IPS-18a (cell line): ENCODE measurements around the gene CRYBA4.

Experiments
- H3K27ac ChIP-seq: one replicate; pipeline ENCODE4 v1.5.1; 2013; ENCODE audit warnings: low read length
- H3K27me3 ChIP-seq: one replicate; pipeline ENCODE4 v1.6.1; 2013; ENCODE audit warnings: mild to moderate bottlenecking, low read length; ENCODE audit not compliant: control insufficient read depth, insufficient read depth
- H3K36me3 ChIP-seq: one replicate; pipeline ENCODE4 v1.6.1; 2013; ENCODE audit warnings: low read depth, low read length; ENCODE audit not compliant: control insufficient read depth
- H3K4me1 ChIP-seq: one replicate; pipeline ENCODE4 v1.6.1; 2013; ENCODE audit warnings: low read depth, low read length; ENCODE audit not compliant: control insufficient read depth
- H3K4me3 ChIP-seq: one replicate; pipeline ENCODE4 v1.5.1; 2013; ENCODE audit warnings: low read length
- H3K9ac ChIP-seq: one replicate; pipeline ENCODE4 v1.6.1; 2013; ENCODE audit warnings: mild to moderate bottlenecking, low read length, moderate library complexity
- H3K9me3 ChIP-seq: one replicate; pipeline ENCODE4 v1.6.1; 2013; ENCODE audit warnings: low read depth, low read length; ENCODE audit not compliant: control insufficient read depth

The CRYBA4 gene

GRCh38 chr22:26670459-26670858 lies 48.7 kb downstream of the CRYBA4 start:
- Histone ChIP-seq H3K4me3 (no peak overlapping the region), H3K27ac (no peak overlapping the region)

GRCh38 chr22:26671317-26672059 lies 49.7 kb downstream of the CRYBA4 start:
- no peak overlapping the region for H3K27ac ChIP-seq
- peak overlapping the region; percentile 12 for H3K9ac ChIP-seq
- no peaks in the 10 kb centered on the region for H3K9me3 ChIP-seq
- peaks cover 26% of the 10 kb centered on the region for H3K36me3 ChIP-seq
- peaks cover 21% of the 10 kb centered on the region for H3K4me1 ChIP-seq
- H3K27me3 ChIP-seq: no peaks in the 10 kb centered on the region
- no peak overlapping the region for H3K4me3 ChIP-seq

More at GRCh38 chr22:26670459-26670858, 48.7 kb downstream of the CRYBA4 start:
- Histone ChIP-seq H3K9me3 (no peaks in the 10 kb centered on the region), H3K36me3 (peaks cover 35% of the 10 kb centered on the region), H3K9ac (no peak overlapping the region), H3K4me1 (peaks cover 21% of the 10 kb centered on the region), H3K27me3 (no peaks in the 10 kb centered on the region)

GRCh38 chr22:26672060-26672471 lies 50.3 kb downstream of the CRYBA4 start:
- H3K27ac ChIP-seq: no peak overlapping the region

GRCh38 chr22:26672590-26673468 lies 51.1 kb downstream of the CRYBA4 start:
- no peaks in the 10 kb centered on the region for H3K27me3 ChIP-seq
- H3K4me1 ChIP-seq: peaks cover 21% of the 10 kb centered on the region
- H3K4me3 ChIP-seq: peak overlapping the region; percentile 78
- H3K9ac ChIP-seq: peak overlapping the region; percentile 73
- peak overlapping the region; percentile 76 for H3K27ac ChIP-seq
- no peaks in the 10 kb centered on the region for H3K9me3 ChIP-seq
- H3K36me3 ChIP-seq: peaks cover 19% of the 10 kb centered on the region

More at GRCh38 chr22:26672060-26672471, 50.3 kb downstream of the CRYBA4 start:
- Histone ChIP-seq H3K4me1 (peaks cover 21% of the 10 kb centered on the region), H3K9me3 (no peaks in the 10 kb centered on the region), H3K4me3 (peak overlapping the region; percentile 78), H3K36me3 (peaks cover 23% of the 10 kb centered on the region), H3K9ac (peak overlapping the region; percentile 12), H3K27me3 (no peaks in the 10 kb centered on the region)

- H3K9ac ChIP-seq: peak overlapping the region; percentile 73
Measured at GRCh38 chr22:26673486-26673885, 51.7 kb downstream of the CRYBA4 start.

GRCh38 chr22:26674211-26675190 lies 52.7 kb downstream of the CRYBA4 start:
- Histone ChIP-seq H3K4me1 (peaks cover 21% of the 10 kb centered on the region), H3K9ac (no peak overlapping the region), H3K36me3 (peaks cover 8% of the 10 kb centered on the region), H3K27ac (no peak overlapping the region), H3K9me3 (no peaks in the 10 kb centered on the region), H3K27me3 (no peaks in the 10 kb centered on the region), H3K4me3 (peak overlapping the region; percentile 78)

More at GRCh38 chr22:26673486-26673885, 51.7 kb downstream of the CRYBA4 start:
- no peaks in the 10 kb centered on the region for H3K9me3 ChIP-seq
- peak overlapping the region; percentile 76 for H3K27ac ChIP-seq
- no peaks in the 10 kb centered on the region for H3K27me3 ChIP-seq
- H3K4me1 ChIP-seq: peaks cover 21% of the 10 kb centered on the region
- H3K36me3 ChIP-seq: peaks cover 15% of the 10 kb centered on the region
- peak overlapping the region; percentile 78 for H3K4me3 ChIP-seq

GRCh38 chr22:26675687-26676268 lies 54.0 kb downstream of the CRYBA4 start:
- Histone ChIP-seq H3K4me3 (no peak overlapping the region), H3K27me3 (no peaks in the 10 kb centered on the region), H3K36me3 (no peaks in the 10 kb centered on the region), H3K9ac (no peak overlapping the region), H3K4me1 (peaks cover 21% of the 10 kb centered on the region), H3K9me3 (no peaks in the 10 kb centered on the region), H3K27ac (no peak overlapping the region)

GRCh38 chr22:26677217-26677616 lies 55.5 kb downstream of the CRYBA4 start:
- Histone ChIP-seq H3K36me3 (no peaks in the 10 kb centered on the region), H3K4me3 (no peak overlapping the region), H3K9ac (no peak overlapping the region), H3K4me1 (peaks cover 21% of the 10 kb centered on the region), H3K27me3 (no peaks in the 10 kb centered on the region), H3K9me3 (no peaks in the 10 kb centered on the region), H3K27ac (no peak overlapping the region)

- Histone ChIP-seq H3K9me3 (no peaks in the 10 kb centered on the region), H3K36me3 (no peaks in the 10 kb centered on the region), H3K4me1 (peaks cover 10% of the 10 kb centered on the region), H3K27me3 (no peaks in the 10 kb centered on the region), H3K4me3 (no peak overlapping the region), H3K27ac (no peak overlapping the region), H3K9ac (no peak overlapping the region)
Measured at GRCh38 chr22:26679003-26679629, 57.4 kb downstream of the CRYBA4 start.
